ENCODE results near the gene TMUB2. TPM values are rescaled to one million over a fixed set of nuclear protein-coding genes. Genes with fewer than 3 reads are reported as not detected.

The TMUB2 gene
- total RNA-seq, 1 donor from 2014 or later: 24.0 TPM

DNA sequence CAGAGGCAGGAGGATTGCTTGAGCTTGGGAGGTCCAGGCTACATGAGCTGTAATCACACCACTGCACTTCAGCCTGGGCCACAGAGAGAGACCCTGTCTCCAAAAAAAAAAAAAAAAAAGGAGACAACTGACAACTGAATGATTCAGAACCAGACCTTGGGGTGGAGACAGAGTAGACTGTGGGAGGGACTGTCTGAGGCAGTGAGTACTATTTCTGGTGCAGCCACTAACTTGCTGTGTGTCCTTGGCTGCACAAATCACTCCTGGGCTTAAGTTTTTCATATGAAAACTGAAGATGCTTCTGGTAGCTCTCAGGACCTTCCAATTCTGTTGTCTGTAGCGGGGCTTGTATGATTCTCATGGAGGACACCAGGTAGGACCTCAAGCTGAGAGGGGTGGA, 10.5 kb upstream of the TMUB2 start:
- Histone ChIP-seq H3K27ac (ENCODE audit: low read depth, low read length) (no peak overlapping the region), H3K36me3 (ENCODE audit: control insufficient read depth in 3 of 3, insufficient read depth in 3 of 3, low read length in 3 of 3) (peaks cover 28 to 39% (median 39%) of the 10 kb centered on the region in 3 donors), H3K9me3 (ENCODE audit: control insufficient read depth in 3 of 3, low read length in 3 of 3) (no peaks in the 10 kb centered on the region), H3K27me3 (ENCODE audit: control insufficient read depth in 3 of 3, insufficient read depth in 3 of 3, low read length in 3 of 3) (no peaks in the 10 kb centered on the region), H3K9ac (ENCODE audit: low read depth in 1 of 3, low read length in 3 of 3) (no peak overlapping the region), H3K4me3 (ENCODE audit: low read length in 3 of 3) (no peak overlapping the region), H3K4me1 (ENCODE audit: control insufficient read depth in 3 of 3, insufficient read depth in 3 of 3, low read length in 3 of 3) (peaks cover 12 to 36% (median 13%) of the 10 kb centered on the region in 3 donors)

DNA sequence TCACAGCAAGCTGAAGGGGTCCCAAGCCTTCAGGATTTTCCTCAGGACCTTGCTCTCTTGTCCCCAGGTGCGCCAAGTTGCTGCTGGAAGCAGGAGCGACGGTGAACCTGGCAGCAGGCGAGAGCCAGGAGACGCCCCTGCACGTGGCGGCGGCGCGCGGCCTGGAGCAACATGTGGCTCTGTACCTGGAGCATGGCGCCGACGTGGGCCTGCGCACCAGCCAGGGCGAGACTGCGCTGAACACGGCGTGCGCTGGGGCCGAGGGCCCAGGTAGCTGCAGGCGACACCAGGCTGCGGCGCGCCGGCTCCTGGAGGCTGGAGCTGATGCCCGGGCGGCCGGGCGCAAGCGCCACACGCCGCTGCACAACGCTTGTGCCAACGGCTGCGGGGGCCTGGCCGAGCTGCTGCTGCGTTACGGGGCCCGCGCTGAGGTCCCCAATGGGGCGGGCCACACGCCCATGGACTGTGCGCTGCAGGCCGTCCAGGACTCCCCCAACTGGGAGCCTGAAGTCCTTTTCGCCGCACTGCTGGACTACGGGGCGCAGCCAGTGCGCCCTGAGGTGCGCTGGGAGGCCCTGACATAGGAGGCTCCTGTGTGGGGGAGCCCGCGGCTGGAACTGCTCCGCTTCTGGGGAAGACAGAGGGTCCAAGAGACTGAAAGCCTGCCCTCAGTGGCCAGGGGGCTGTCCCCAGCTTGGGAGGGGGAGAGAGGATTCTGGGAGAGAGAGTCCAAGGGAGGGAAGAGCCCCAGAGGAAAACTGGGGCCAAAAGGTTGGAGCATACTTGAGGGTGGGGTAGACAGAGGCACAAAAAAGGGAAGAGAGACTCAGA, 9.9 kb upstream of the TMUB2 start:
- H3K36me3 ChIP-seq (ENCODE audit: control insufficient read depth in 3 of 3, insufficient read depth in 3 of 3, low read length in 3 of 3): peaks cover 27 to 40% (median 39%) of the 10 kb centered on the region in 3 donors
- H3K4me1 ChIP-seq (ENCODE audit: control insufficient read depth in 3 of 3, insufficient read depth in 3 of 3, low read length in 3 of 3): peaks cover 10 to 37% (median 11%) of the 10 kb centered on the region in 3 donors
- no peaks in the 10 kb centered on the region for H3K27me3 ChIP-seq (ENCODE audit: control insufficient read depth in 3 of 3, insufficient read depth in 3 of 3, low read length in 3 of 3)
- H3K9me3 ChIP-seq (ENCODE audit: control insufficient read depth in 3 of 3, low read length in 3 of 3): no peaks in the 10 kb centered on the region
- H3K9ac ChIP-seq (ENCODE audit: low read depth in 1 of 3, low read length in 3 of 3): no peak overlapping the region
- no peak overlapping the region for H3K27ac ChIP-seq (ENCODE audit: low read depth, low read length)
- no peak overlapping the region for H3K4me3 ChIP-seq (ENCODE audit: low read length in 3 of 3)

DNA sequence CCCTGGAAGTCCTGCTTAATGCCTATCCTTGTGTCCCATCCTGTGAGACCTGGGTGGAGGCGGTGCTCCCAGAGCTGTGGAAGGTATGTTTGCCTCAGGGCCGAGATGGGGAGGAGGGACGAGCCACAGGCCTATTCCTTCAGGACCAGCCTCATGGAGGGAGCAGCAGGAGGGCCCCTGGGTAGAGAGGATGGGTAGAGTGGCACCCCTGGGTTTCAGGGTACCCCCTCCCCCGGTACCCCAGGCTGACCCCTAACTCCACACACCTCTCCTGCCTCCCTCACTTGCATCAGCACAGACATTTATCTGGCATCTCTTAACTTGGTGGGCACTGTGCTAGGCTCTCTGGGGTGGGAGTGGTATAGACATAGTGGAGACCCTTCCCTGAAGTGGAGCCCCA, 9.1 kb upstream of the TMUB2 start:
- peaks cover 31 to 39% (median 39%) of the 10 kb centered on the region in 3 donors for H3K36me3 ChIP-seq (ENCODE audit: control insufficient read depth in 3 of 3, insufficient read depth in 3 of 3, low read length in 3 of 3)
- H3K9me3 ChIP-seq (ENCODE audit: control insufficient read depth in 3 of 3, low read length in 3 of 3): no peaks in the 10 kb centered on the region

DNA sequence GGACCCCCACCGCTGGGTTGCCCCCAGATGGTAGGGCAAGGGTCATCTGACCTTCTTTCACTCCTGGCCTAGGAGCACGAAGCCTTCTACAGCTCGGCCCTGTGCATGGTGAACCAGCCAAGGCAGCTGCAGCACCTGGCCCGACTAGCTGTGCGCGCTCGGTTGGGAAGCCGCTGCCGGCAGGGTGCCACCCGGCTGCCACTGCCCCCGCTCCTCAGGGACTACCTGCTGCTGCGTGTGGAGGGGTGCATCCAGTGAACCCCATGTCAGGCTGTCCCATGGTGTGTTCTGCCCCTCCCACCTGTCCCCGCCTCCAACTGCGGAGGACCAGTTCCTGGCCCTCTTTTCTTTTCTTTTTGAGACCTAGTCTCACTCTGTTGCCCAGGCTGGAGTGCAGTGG, 8.6 kb upstream of the TMUB2 start:
- Histone ChIP-seq H3K27ac (ENCODE audit: low read depth, low read length) (no peak overlapping the region), H3K4me1 (ENCODE audit: control insufficient read depth in 3 of 3, insufficient read depth in 3 of 3, low read length in 3 of 3) (peaks cover 3 to 32% (median 5%) of the 10 kb centered on the region in 3 donors), H3K27me3 (ENCODE audit: control insufficient read depth in 3 of 3, insufficient read depth in 3 of 3, low read length in 3 of 3) (no peaks in the 10 kb centered on the region), H3K9ac (ENCODE audit: low read depth in 1 of 3, low read length in 3 of 3) (no peak overlapping the region), H3K4me3 (ENCODE audit: low read length in 3 of 3) (no peak overlapping the region), H3K36me3 (ENCODE audit: control insufficient read depth in 3 of 3, insufficient read depth in 3 of 3, low read length in 3 of 3) (peaks cover 31 to 39% (median 39%) of the 10 kb centered on the region in 3 donors), H3K9me3 (ENCODE audit: control insufficient read depth in 3 of 3, low read length in 3 of 3) (no peaks in the 10 kb centered on the region)

More for the DNA sequence above, 9.1 kb upstream of the TMUB2 start:
- Histone ChIP-seq H3K4me3 (ENCODE audit: low read length in 3 of 3) (no peak overlapping the region), H3K27ac (ENCODE audit: low read depth, low read length) (no peak overlapping the region), H3K4me1 (ENCODE audit: control insufficient read depth in 3 of 3, insufficient read depth in 3 of 3, low read length in 3 of 3) (peaks cover 3 to 33% (median 5%) of the 10 kb centered on the region in 3 donors), H3K27me3 (ENCODE audit: control insufficient read depth in 3 of 3, insufficient read depth in 3 of 3, low read length in 3 of 3) (no peaks in the 10 kb centered on the region), H3K9ac (ENCODE audit: low read depth in 1 of 3, low read length in 3 of 3) (no peak overlapping the region)

DNA sequence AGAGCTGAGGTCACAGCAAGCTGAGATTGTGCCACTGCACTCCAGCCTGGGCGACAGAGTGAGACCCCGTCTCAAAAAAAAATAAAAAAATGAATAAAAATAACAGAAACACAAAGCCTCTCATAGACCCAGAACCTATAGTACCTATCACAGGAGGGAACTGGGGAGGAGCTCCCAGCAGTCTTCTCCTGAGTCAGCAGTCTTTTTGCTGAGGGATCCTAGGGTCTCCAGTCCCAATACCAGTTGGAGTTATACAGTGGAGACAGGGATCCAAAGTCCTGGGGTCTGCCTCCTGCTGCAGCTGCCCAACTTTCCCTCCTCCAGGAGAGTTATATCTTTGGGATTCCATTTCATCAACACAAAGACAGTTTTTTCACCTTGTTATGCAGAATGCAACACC, 3.7 kb upstream of the TMUB2 start:
- Histone ChIP-seq H3K36me3 (ENCODE audit: control insufficient read depth in 3 of 3, insufficient read depth in 3 of 3, low read length in 3 of 3) (peaks cover 13 to 19% (median 18%) of the 10 kb centered on the region in 3 donors), H3K4me1 (ENCODE audit: control insufficient read depth in 3 of 3, insufficient read depth in 3 of 3, low read length in 3 of 3) (peaks cover 17 to 45% (median 29%) of the 10 kb centered on the region in 3 donors), H3K9me3 (ENCODE audit: control insufficient read depth in 3 of 3, low read length in 3 of 3) (no peaks in the 10 kb centered on the region), H3K4me3 (ENCODE audit: low read length in 3 of 3) (no peak overlapping the region), H3K9ac (ENCODE audit: low read depth in 1 of 3, low read length in 3 of 3) (no peak overlapping the region), H3K27me3 (ENCODE audit: control insufficient read depth in 3 of 3, insufficient read depth in 3 of 3, low read length in 3 of 3) (no peaks in the 10 kb centered on the region), H3K27ac (ENCODE audit: low read depth, low read length) (peak overlapping the region; percentile 19)

DNA sequence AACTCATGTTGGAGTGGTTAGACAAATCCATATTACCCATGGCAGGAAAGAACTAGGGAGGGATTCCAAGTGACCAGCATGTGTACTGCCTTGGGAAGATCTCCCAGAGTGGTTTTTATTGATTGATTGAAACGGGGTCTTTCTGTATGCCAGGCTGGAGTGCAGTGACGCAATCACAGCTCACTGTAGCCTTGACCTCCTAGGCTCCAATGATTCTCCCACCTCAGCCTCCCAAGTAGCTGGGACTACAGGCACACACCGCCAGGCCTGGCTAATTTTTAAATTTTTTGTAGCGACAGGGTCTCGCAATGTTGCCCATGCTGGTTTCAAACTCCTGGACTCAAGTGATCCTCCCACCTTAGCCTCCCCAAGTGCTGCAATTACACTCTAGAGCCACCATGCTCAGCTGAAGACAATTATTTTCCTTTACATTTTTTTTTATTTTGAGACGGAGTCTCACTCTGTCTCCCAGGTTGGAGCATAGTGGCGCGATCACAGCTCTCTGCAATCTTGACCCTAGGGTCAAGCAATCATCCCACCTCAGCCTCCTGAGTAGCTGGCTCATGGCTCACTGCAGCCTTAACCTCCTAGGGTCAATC, 2.5 kb upstream of the TMUB2 start:
- Histone ChIP-seq H3K27ac (ENCODE audit: low read depth, low read length) (peak overlapping the region; percentile 95), H3K4me1 (ENCODE audit: control insufficient read depth in 3 of 3, insufficient read depth in 3 of 3, low read length in 3 of 3) (peaks cover 26 to 47% (median 35%) of the 10 kb centered on the region in 3 donors), H3K27me3 (ENCODE audit: control insufficient read depth in 3 of 3, insufficient read depth in 3 of 3, low read length in 3 of 3) (no peaks in the 10 kb centered on the region), H3K36me3 (ENCODE audit: control insufficient read depth in 3 of 3, insufficient read depth in 3 of 3, low read length in 3 of 3) (peaks cover 12 to 17% (median 14%) of the 10 kb centered on the region in 3 donors), H3K9ac (ENCODE audit: low read depth in 1 of 3, low read length in 3 of 3) (no peak overlapping the region), H3K4me3 (ENCODE audit: low read length in 3 of 3) (peak overlapping the region in 1 of 3 donors; percentile 32), H3K9me3 (ENCODE audit: control insufficient read depth in 3 of 3, low read length in 3 of 3) (no peaks in the 10 kb centered on the region)

DNA sequence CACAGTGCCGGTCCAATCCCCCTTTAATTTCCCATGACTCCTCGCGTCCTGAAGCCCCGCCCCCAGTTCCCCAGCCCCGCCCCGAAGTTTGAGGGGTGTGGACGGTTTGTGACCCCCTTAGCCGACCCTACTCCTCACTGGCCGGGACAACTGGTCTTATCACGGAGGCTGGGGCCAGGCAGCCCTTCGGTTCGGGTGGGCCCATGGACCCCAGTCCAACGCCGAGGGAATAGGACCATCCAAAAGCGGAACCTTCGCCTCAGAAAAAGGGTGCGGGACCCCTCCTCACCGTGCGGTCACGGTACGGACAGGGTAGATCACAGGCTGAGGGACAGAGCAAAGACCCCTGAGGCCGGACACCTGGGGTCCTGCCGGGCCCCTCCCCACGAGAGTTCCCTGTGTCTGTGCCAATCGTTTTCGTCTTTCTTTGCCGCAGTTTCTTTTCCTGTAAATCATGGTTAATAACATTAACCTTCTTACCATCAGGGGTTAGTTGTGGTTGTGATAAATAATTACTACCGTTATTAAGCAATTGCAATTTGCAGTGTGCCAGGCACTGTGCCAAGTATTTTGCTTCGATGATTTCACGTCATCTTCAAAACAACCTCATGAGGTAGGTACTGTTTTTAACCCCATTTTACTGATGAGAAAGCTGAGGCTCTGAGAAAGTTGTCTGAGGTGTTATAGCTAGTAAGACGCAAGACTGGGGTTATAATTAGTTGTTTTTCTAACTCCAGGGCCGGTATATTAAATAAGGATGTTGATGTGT, 543 bp downstream of the TMUB2 start:
- peak overlapping the region; percentile 92 to 98 (median 97) for H3K4me3 ChIP-seq (ENCODE audit: low read length in 3 of 3)
- H3K4me1 ChIP-seq (ENCODE audit: control insufficient read depth in 3 of 3, insufficient read depth in 3 of 3, low read length in 3 of 3): peaks cover 23 to 40% (median 35%) of the 10 kb centered on the region in 3 donors
- peaks cover 23 to 27% (median 25%) of the 10 kb centered on the region in 3 donors for H3K36me3 ChIP-seq (ENCODE audit: control insufficient read depth in 3 of 3, insufficient read depth in 3 of 3, low read length in 3 of 3)
- peak overlapping the region; percentile 95 for H3K27ac ChIP-seq (ENCODE audit: low read depth, low read length)
- no peaks in the 10 kb centered on the region for H3K9me3 ChIP-seq (ENCODE audit: control insufficient read depth in 3 of 3, low read length in 3 of 3)
- H3K27me3 ChIP-seq (ENCODE audit: control insufficient read depth in 3 of 3, insufficient read depth in 3 of 3, low read length in 3 of 3): no peaks in the 10 kb centered on the region
- H3K9ac ChIP-seq (ENCODE audit: low read depth in 1 of 3, low read length in 3 of 3): peak overlapping the region; percentile 96 to 98 (median 98)

DNA sequence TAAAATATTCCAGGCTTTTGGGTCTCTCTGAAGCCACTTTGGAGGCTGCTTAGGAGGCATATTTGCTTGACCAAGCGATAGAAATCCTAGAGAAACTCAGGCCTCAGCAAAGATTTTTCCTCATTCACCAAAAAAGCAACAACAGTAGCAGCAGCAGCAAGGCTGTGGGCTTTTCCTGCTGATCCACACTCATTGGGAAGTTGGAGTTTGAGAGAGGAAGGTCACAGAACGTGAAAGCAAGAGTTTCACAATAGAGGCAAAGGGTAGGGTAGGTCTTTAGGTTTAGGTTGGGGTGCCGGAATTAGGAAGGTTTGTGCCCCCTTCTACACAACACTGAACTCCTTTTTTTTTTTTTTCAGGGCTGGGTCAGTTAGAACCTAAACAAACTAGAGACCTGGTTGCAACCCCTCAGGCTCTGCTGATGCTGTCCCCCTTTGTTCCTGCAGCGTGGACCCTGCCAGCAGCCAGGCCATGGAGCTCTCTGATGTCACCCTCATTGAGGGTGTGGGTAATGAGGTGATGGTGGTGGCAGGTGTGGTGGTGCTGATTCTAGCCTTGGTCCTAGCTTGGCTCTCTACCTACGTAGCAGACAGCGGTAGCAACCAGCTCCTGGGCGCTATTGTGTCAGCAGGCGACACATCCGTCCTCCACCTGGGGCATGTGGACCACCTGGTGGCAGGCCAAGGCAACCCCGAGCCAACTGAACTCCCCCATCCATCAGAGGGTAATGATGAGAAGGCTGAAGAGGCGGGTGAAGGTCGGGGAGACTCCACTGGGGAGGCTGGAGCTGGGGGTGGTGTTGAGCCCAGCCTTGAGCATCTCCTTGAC, 2.0 kb downstream of the TMUB2 start:
- H3K27ac ChIP-seq (ENCODE audit: low read depth, low read length): no peak overlapping the region
- H3K36me3 ChIP-seq (ENCODE audit: control insufficient read depth in 3 of 3, insufficient read depth in 3 of 3, low read length in 3 of 3): peaks cover 27 to 30% (median 27%) of the 10 kb centered on the region in 3 donors
- peak overlapping the region in 2 of 3 donors; percentile 3 to 98 for H3K9ac ChIP-seq (ENCODE audit: low read depth in 1 of 3, low read length in 3 of 3)
- H3K9me3 ChIP-seq (ENCODE audit: control insufficient read depth in 3 of 3, low read length in 3 of 3): no peaks in the 10 kb centered on the region
- H3K4me1 ChIP-seq (ENCODE audit: control insufficient read depth in 3 of 3, insufficient read depth in 3 of 3, low read length in 3 of 3): peaks cover 23 to 38% (median 35%) of the 10 kb centered on the region in 3 donors
- no peaks in the 10 kb centered on the region for H3K27me3 ChIP-seq (ENCODE audit: control insufficient read depth in 3 of 3, insufficient read depth in 3 of 3, low read length in 3 of 3)
- no peak overlapping the region for H3K4me3 ChIP-seq (ENCODE audit: low read length in 3 of 3)

DNA sequence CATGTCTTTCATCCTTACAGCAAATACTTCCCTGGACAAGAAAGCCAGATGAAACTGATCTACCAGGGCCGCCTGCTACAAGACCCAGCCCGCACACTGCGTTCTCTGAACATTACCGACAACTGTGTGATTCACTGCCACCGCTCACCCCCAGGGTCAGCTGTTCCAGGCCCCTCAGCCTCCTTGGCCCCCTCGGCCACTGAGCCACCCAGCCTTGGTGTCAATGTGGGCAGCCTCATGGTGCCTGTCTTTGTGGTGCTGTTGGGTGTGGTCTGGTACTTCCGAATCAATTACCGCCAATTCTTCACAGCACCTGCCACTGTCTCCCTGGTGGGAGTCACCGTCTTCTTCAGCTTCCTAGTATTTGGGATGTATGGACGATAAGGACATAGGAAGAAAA, 3.7 kb downstream of the TMUB2 start:
- Histone ChIP-seq H3K4me1 (ENCODE audit: control insufficient read depth in 3 of 3, insufficient read depth in 3 of 3, low read length in 3 of 3) (peaks cover 20 to 23% (median 21%) of the 10 kb centered on the region in 3 donors), H3K9me3 (ENCODE audit: control insufficient read depth in 3 of 3, low read length in 3 of 3) (no peaks in the 10 kb centered on the region), H3K9ac (ENCODE audit: low read depth in 1 of 3, low read length in 3 of 3) (no peak overlapping the region), H3K27me3 (ENCODE audit: control insufficient read depth in 3 of 3, insufficient read depth in 3 of 3, low read length in 3 of 3) (no peaks in the 10 kb centered on the region), H3K4me3 (ENCODE audit: low read length in 3 of 3) (no peak overlapping the region), H3K27ac (ENCODE audit: low read depth, low read length) (no peak overlapping the region), H3K36me3 (ENCODE audit: control insufficient read depth in 3 of 3, insufficient read depth in 3 of 3, low read length in 3 of 3) (peaks cover 43 to 46% (median 44%) of the 10 kb centered on the region in 3 donors)
